ENCODE data around the gene VAV1.

GRCh38 chr19:6778386-6778785 is 5.9 kb downstream of the VAV1 start:
- TF ChIP-seq POLR2AphosphoS5 (IDR thresholded peaks at IDR 0.05; ENCODE audit: low read depth) (no peak), CTCF (conservative IDR thresholded peaks at IDR 0.05; ENCODE audit: low read depth in 2 of 2) (no peak), EZH2phosphoT487 (IDR thresholded peaks at IDR 0.05; ENCODE audit: unreplicated experiment) (no peak), REST (IDR thresholded peaks at IDR 0.05; ENCODE audit: unreplicated experiment) (no peak), EZH2 (IDR thresholded peaks at IDR 0.05; ENCODE audit: low read depth, unreplicated experiment) (no peak)

Data from GM23338 (cell line).